ENCODE results near the gene EDAR. TPM values are rescaled to one million over a fixed set of nuclear protein-coding genes. Genes with fewer than 3 reads are reported as not detected.

EDAR gene
- total and polyA plus RNA-seq, 9 of the 15 experiments (the other 6 are each of a cell fraction or from before 2014, with no cell fraction given) = 0.01 TPM; not detected in 8

- Histone ChIP-seq H3K9ac (ENCODE audit: insufficient read depth in 1 of 2, low read depth in 2 of 2, low read length in 2 of 2) (no peak overlapping the region), H3K36me3 (ENCODE audit: control insufficient read depth, insufficient read depth, low read length) (no peaks in the 10 kb centered on the region), H3K4me3 (no peak overlapping the region), H3K27me3 (ENCODE audit: control insufficient read depth in 2 of 2, insufficient read depth in 2 of 2, low read length in 2 of 2) (peaks cover 48 to 73% of the 10 kb centered on the region in 2 experiments; a peak in 4 of 5 replicates), H4K20me1 (replicated peaks; ENCODE audit: control insufficient read depth, insufficient read depth, low read length) (no peaks in the 10 kb centered on the region), H3K79me2 (ENCODE audit: control insufficient read depth, insufficient read depth, low read length) (no peaks in the 10 kb centered on the region), H3K27ac (ENCODE audit: extremely low read depth, low read depth, low read length) (no peak overlapping the region), H3K4me1 (replicated peaks in 1 of 2; ENCODE audit: control insufficient read depth in 2 of 2, insufficient read depth in 2 of 2, low read length in 2 of 2) (peaks cover 0 to 2% of the 10 kb centered on the region in 2 experiments; a peak in 2 of 5 replicates), H3K9me3 (replicated peaks; ENCODE audit: control insufficient read depth, insufficient read depth, low read depth, low read length) (no peaks in the 10 kb centered on the region), H3K9me1 (ENCODE audit: control insufficient read depth, insufficient read depth, low read length) (no peaks in the 10 kb centered on the region), H2AFZ (ENCODE audit: low read depth, low read length) (no peak overlapping the region), H3K4me2 (ENCODE audit: insufficient read depth, low read length) (no peak overlapping the region)
- no TSS peak for BruUV-seq (replicated peaks)
- ATAC-seq (no peak), DNase-seq (ENCODE audit: extremely low read depth in 1 of 4, low spot score in 3 of 4) (no peak), FAIRE-seq (no peak)
- ChIA-PET POLR2A (no interaction called here), CTCF (ENCODE audit: low intra/inter-chr PET ratio) (no interaction called here)
- whole genome bisulfite sequencing (ENCODE audit: insufficient coverage, low coverage, missing lambda C conversion rate) = 0% methylated on average over 6 of the region's 7 CpGs
- intact Hi-C loops (cut with micrococcal nuclease) = no loop called here
- no peak for TF ChIP-seq ELK3 (CRISPR knock-in tag; IDR thresholded peaks at IDR 0.05)
- in situ Hi-C loops (cut with MboI) = no loop called here
These were observed 52.2 kb downstream of the EDAR start for GRCh38 chr2:108936866-108937265.

- no peaks in the 10 kb centered on the region for H3K79me2 ChIP-seq (ENCODE audit: control insufficient read depth, insufficient read depth, low read length)
- WGBS (ENCODE audit: insufficient coverage, low coverage, missing lambda C conversion rate) = 3% methylated on average over 15 of the region's 17 CpGs
- no peaks in the 10 kb centered on the region for H3K36me3 ChIP-seq (ENCODE audit: control insufficient read depth, insufficient read depth, low read length)
- H3K9me3 ChIP-seq (replicated peaks; ENCODE audit: control insufficient read depth, insufficient read depth, low read depth, low read length) = no peaks in the 10 kb centered on the region
- H2AFZ ChIP-seq (ENCODE audit: low read depth, low read length) = no peak overlapping the region
- no peaks in the 10 kb centered on the region for H3K9me1 ChIP-seq (ENCODE audit: control insufficient read depth, insufficient read depth, low read length)
- peaks cover 0 to 2% of the 10 kb centered on the region in 2 experiments; a peak in 2 of 5 replicates for H3K4me1 ChIP-seq (replicated peaks in 1 of 2; ENCODE audit: control insufficient read depth in 2 of 2, insufficient read depth in 2 of 2, low read length in 2 of 2)
- POLR2A ChIA-PET = interaction anchor here (1.5 kb wide), 1 partner anchor 13 kb away, joined by 3 read pairs; no protein-coding TSS in a partner anchor
- FAIRE-seq = no peak
- H3K27ac ChIP-seq (ENCODE audit: extremely low read depth, low read depth, low read length) = no peak overlapping the region
- no peak overlapping the region for H3K4me2 ChIP-seq (ENCODE audit: insufficient read depth, low read length)
- CTCF ChIA-PET (ENCODE audit: low intra/inter-chr PET ratio) = no interaction called here
- no TSS peak for BruUV-seq (replicated peaks)
- H3K27me3 ChIP-seq (ENCODE audit: control insufficient read depth in 2 of 2, insufficient read depth in 2 of 2, low read length in 2 of 2) = peaks cover 47 to 69% of the 10 kb centered on the region in 2 experiments; a peak in 4 of 5 replicates
- H3K9ac ChIP-seq (ENCODE audit: insufficient read depth in 1 of 2, low read depth in 2 of 2, low read length in 2 of 2) = no peak overlapping the region
- ATAC-seq = no peak
- in situ Hi-C loops (cut with MboI) (no loop called here), intact Hi-C loops (cut with micrococcal nuclease) (no loop called here)
- no peaks in the 10 kb centered on the region for H4K20me1 ChIP-seq (replicated peaks; ENCODE audit: control insufficient read depth, insufficient read depth, low read length)
- no peak for DNase-seq (ENCODE audit: extremely low read depth in 1 of 4, low spot score in 3 of 4)
- H3K4me3 ChIP-seq = no peak overlapping the region
- TF ChIP-seq ZNF449 (CRISPR knock-in tag; IDR thresholded peaks at IDR 0.05) (no peak), ZBTB49 (CRISPR knock-in tag; IDR thresholded peaks at IDR 0.05; ENCODE audit: borderline replicate concordance) (no peak), ASH1L (IDR thresholded peaks at IDR 0.05; ENCODE audit: borderline replicate concordance, low read depth, partially characterized antibody) (no peak)
These were observed 52.8 kb downstream of the EDAR start for GRCh38 chr2:108936076-108936864.

Measured in K562 (cell line).